PC-9 (cell line): Measurements from ENCODE around the gene MICOS13.

Experiments
- CTCF ChIP-seq: fragments of 200-600 bp; sonication (generic); conservative IDR thresholded peaks from 2 replicates; pipeline ENCODE4 v1.6.1; 2017; ENCODE audit warnings: mixed run types, antibody characterized with exemption, mild to moderate bottlenecking, moderate library complexity
- EZH2 ChIP-seq: fragments of 200-600 bp; sonication (generic); IDR thresholded peaks from 2 replicates; pipeline ENCODE4 v1.8.0; 2017; ENCODE audit warnings: antibody characterized with exemption, low read depth

GRCh38 chr19:5652261-5652660, 28.1 kb downstream of the MICOS13 start:
- no peak for TF ChIP-seq CTCF
- TF ChIP-seq EZH2 = no peak
